GM12878 (cell line): Measurements from ENCODE around the gene UBE2F. TPM values are rescaled to one million over a fixed set of nuclear protein-coding genes. Genes with fewer than 3 reads are reported as not detected.

ENCODE experiments used
- ATAC-seq: fragments of 200-7000 bp; cut with Tn5 transposase; 3 replicates; pipeline ENCODE4 v1.9.1; 2020; ENCODE audit warnings: mild to moderate bottlenecking, moderate library complexity
- BruUV-seq: library from RNA; stranded (reverse); fragments of 400-500 nt; replicated peaks from 2 replicates; lab custom pipeline; 2021; lab: Mats Ljungman, UMichigan
- CTCF ChIA-PET: fragments of 300-600 bp; sonication (Branson Sonifier 250); formaldehyde crosslinking; extraction: SDS; loops from one replicate; lab custom pipeline; 2021; ENCODE audit warnings: inconsistent platforms; lab: Yijun Ruan, JAX
- POLR2A ChIA-PET: fragments of 350-600 bp; formaldehyde crosslinking; extraction: SDS; loops from one replicate; lab custom pipeline; 2021; ENCODE audit warnings: inconsistent platforms; lab: Charles Lee
- RAD21 ChIA-PET: fragments of 300-600 bp; sonication (Branson Sonifier 250); formaldehyde crosslinking; loops from one replicate; lab custom pipeline; 2023; ENCODE audit warnings: antibody characterized with exemption; ENCODE audit not compliant: unreplicated experiment; lab: Charles Lee
- SMC1A ChIA-PET: fragments of 300-600 bp; sonication (Branson Sonifier 250); formaldehyde crosslinking; loops from one replicate; lab custom pipeline; 2023; ENCODE audit not compliant: unreplicated experiment, uncharacterized antibody; lab: Charles Lee
- DNase-seq: peaks from one replicate; pipeline ENCODE4 v3.0.0-alpha.2; 2011; ENCODE audit warnings: low read depth, low spot score
- FAIRE-seq: peaks from 3 replicates; lab custom pipeline; 2011; peaks lifted over from hg19 to GRCh38; lab: Jason Lieb, UNC
- H2AFZ ChIP-seq: 2 replicates; pipeline ENCODE4 v1.6.0; 2011; ENCODE audit warnings: low read depth, low read length, control low read depth; ENCODE audit not compliant: control insufficient read depth
- H3K27ac ChIP-seq: 2 replicates; pipeline ENCODE4 v1.5.1; 2011; ENCODE audit warnings: control low read depth; ENCODE audit not compliant: control insufficient read depth, insufficient read depth
- H3K27me3 ChIP-seq, 2 experiments: replicated peaks in 1 of 2; 2 replicates each; pipeline versions ENCODE4 v1.6.0 to v1.6.1; 2011; ENCODE audit warnings: low read length in 1 of 2; ENCODE audit not compliant: control insufficient read depth in 2 of 2, insufficient read depth in 2 of 2
- H3K36me3 ChIP-seq, 2 experiments: 2 replicates each; pipeline ENCODE4 v1.5.1; 2011; ENCODE audit warnings: low read length in 1 of 2; ENCODE audit not compliant: control insufficient read depth in 2 of 2, insufficient read depth in 2 of 2
- H3K4me1 ChIP-seq: 2 replicates; pipeline ENCODE4 v1.6.1; 2011; ENCODE audit warnings: mild to moderate bottlenecking, low read length, moderate library complexity, mixed read lengths; ENCODE audit not compliant: control insufficient read depth, insufficient read depth
- H3K4me2 ChIP-seq: 2 replicates; pipeline ENCODE4 v1.6.0; 2011; ENCODE audit warnings: control low read depth; ENCODE audit not compliant: control insufficient read depth, insufficient read depth
- H3K4me3 ChIP-seq: fragments of 200-600 bp; sonication (generic); 2 replicates; pipeline ENCODE4 v1.5.1; 2016
- H3K79me2 ChIP-seq: 2 replicates; pipeline ENCODE4 v1.6.0; 2011; ENCODE audit warnings: low read length; ENCODE audit not compliant: control insufficient read depth, insufficient read depth
- H3K9ac ChIP-seq: 2 replicates; pipeline ENCODE4 v1.8.0; 2011; ENCODE audit warnings: low read length, control low read depth, mixed read lengths; ENCODE audit not compliant: control insufficient read depth, insufficient read depth
- H3K9me3 ChIP-seq: replicated peaks from 3 replicates; pipeline ENCODE4 v1.5.1; 2011; ENCODE audit warnings: mild to moderate bottlenecking, low read length; ENCODE audit not compliant: control insufficient read depth, insufficient read depth
- H4K20me1 ChIP-seq: 2 replicates; pipeline ENCODE4 v1.6.0; 2011; ENCODE audit not compliant: control insufficient read depth, insufficient read depth
- BMI1 ChIP-seq: fragments of 450-650 bp; IDR thresholded peaks from 2 replicates; pipeline ENCODE4 v1.6.1; 2016; ENCODE audit warnings: mild to moderate bottlenecking, moderate library complexity, borderline replicate concordance
- CHD1 ChIP-seq: IDR thresholded peaks from 2 replicates; pipeline ENCODE4 v1.6.1; 2012; ENCODE audit warnings: low read depth, low read length, improper control_type of control experiment
- EP300 ChIP-seq, 2 experiments: fragments of 150-350 bp in 1 of 2; IDR thresholded peaks; 2 replicates each; pipeline ENCODE4 v1.6.1; 2011 to 2012; ENCODE audit warnings: low read depth in 2 of 2, low read length in 2 of 2, borderline replicate concordance in 1 of 2, improper control_type of control experiment in 1 of 2, inconsistent platforms in 1 of 2; ENCODE audit not compliant: control insufficient read depth in 1 of 2
- RAD51 ChIP-seq: fragments of 450-650 bp; IDR thresholded peaks from 2 replicates; pipeline ENCODE4 v1.6.1; 2016; ENCODE audit warnings: moderate library complexity, mild to moderate bottlenecking, inconsistent platforms
- WRNIP1 ChIP-seq: IDR thresholded peaks from 2 replicates; pipeline ENCODE4 v1.6.1; 2011; ENCODE audit warnings: low read depth, low read length, improper control_type of control experiment, borderline replicate concordance
- WGBS: methylation state at CpG from one replicate; pipeline ENCODE4 v1.1.6; 2016; ENCODE audit warnings: low lambda C conversion rate; ENCODE audit not compliant: insufficient replicate concordance, insufficient coverage; ENCODE audit errors: missing lambda C conversion rate; 5-methylcytosine and 5-hydroxymethylcytosine counted together
- in situ Hi-C: fragments of 300-500 bp; cut with MboI; formaldehyde crosslinking; loops from 9 replicates; pipeline ENCODE4 v1.14.3; 2018; ENCODE audit warnings: mixed read lengths
- intact Hi-C: fragments of 100-400 bp; cut with micrococcal nuclease; formaldehyde crosslinking; loops from one replicate; pipeline ENCODE4 v1.14.2; 2022; ENCODE audit not compliant: unreplicated experiment
- polyA plus RNA-seq, 11 experiments: library from polyadenylated mRNA; depleted of rRNA in 4 of 11; unstranded in 6 of 11; stranded (reverse) in 5 of 11; fragments of >200 nt; fragmentation: Nextera tagmentation in 4 of 11; fragmentation: Illumina TruSeq in 1 of 11; extraction: Ambion mirVana in 4 of 11; extraction: Trizol in 1 of 11; gene quantifications; 1 replicate in 1 of 11; 2 replicates in 10 of 11; pipeline versions ENCODE4 v1.2.1 to v1.2.3, GENCODE V29; 2011 to 2016; ENCODE audit warnings: inconsistent platforms in 2 of 11, missing spikeins in 2 of 11, low read depth in 1 of 11
- total RNA-seq, 4 experiments: library from RNA; depleted of rRNA in 3 of 4; stranded (reverse); fragments of >200 nt in 3 of 4; fragmentation: Illumina TruSeq in 1 of 4; extraction: Trizol in 1 of 4; gene quantifications; 2 replicates each; pipeline versions ENCODE4 v1.2.1 to v1.2.3, GENCODE V29; 2013 to 2021
- TF ChIP-seq, protein P1 (sequence below): IDR thresholded peaks from 2 replicates; pipeline ENCODE4 v1.6.1; 2012; ENCODE audit warnings: improper control_type of control experiment, low read depth, low read length; ENCODE audit not compliant: insufficient replicate concordance

The UBE2F gene
- total and polyA plus RNA-seq, 10 of the 15 experiments (the other 5 are each of a cell fraction or from before 2014, with no cell fraction given): 12.3 to 64.4 (median 31.5) TPM

DNA sequence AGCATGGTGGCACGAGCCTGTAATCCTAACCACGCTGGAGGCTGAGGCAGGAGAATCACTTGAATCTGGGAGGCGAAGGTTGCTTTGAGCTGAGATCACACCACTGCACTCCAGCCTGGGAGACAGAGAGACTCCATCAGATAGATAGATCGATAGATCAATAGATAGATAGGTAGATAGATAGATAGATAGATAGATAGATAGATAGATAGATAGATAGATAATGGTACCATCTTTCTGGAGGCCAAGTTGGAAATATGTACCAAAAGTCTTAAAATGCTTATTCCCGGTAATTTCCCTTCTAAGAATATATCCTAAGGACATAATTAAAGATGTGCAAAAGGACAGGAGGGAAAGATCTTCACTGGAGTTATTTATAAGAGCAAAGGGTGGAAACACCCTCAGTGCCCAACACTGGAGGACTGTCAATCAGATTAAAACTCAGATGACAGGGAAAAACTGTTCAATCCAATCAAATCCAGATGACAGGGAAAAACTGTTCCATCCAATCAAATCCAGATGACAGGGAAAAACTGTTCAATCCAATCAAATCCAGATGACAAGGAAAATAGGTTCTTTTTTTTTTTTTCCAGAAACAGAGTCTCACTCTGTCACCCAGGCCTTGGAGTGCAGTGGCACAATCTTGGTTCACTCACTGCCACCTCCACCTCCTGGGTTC, 49.0 kb upstream of the UBE2F start:
- no peaks in the 10 kb centered on the region for H3K36me3 ChIP-seq
- no peaks in the 10 kb centered on the region for H3K4me1 ChIP-seq
- no peak overlapping the region for H3K27ac ChIP-seq
- RAD21 ChIA-PET: no interaction called here
- 42% methylated on average over 5 of the region's 5 CpGs for WGBS
- H3K9ac ChIP-seq: no peak overlapping the region
- H3K27me3 ChIP-seq: no peaks in the 10 kb centered on the region
- FAIRE-seq (no peak), ATAC-seq (no peak), DNase-seq (no peak)
- H2AFZ ChIP-seq: no peak overlapping the region
- in situ Hi-C loops (no loop called here), intact Hi-C loops (no loop called here)
- no peaks in the 10 kb centered on the region for H3K79me2 ChIP-seq
- no peak for TF ChIP-seq BMI1
- no peak for TF ChIP-seq CHD1
- TF ChIP-seq, protein P1, sequence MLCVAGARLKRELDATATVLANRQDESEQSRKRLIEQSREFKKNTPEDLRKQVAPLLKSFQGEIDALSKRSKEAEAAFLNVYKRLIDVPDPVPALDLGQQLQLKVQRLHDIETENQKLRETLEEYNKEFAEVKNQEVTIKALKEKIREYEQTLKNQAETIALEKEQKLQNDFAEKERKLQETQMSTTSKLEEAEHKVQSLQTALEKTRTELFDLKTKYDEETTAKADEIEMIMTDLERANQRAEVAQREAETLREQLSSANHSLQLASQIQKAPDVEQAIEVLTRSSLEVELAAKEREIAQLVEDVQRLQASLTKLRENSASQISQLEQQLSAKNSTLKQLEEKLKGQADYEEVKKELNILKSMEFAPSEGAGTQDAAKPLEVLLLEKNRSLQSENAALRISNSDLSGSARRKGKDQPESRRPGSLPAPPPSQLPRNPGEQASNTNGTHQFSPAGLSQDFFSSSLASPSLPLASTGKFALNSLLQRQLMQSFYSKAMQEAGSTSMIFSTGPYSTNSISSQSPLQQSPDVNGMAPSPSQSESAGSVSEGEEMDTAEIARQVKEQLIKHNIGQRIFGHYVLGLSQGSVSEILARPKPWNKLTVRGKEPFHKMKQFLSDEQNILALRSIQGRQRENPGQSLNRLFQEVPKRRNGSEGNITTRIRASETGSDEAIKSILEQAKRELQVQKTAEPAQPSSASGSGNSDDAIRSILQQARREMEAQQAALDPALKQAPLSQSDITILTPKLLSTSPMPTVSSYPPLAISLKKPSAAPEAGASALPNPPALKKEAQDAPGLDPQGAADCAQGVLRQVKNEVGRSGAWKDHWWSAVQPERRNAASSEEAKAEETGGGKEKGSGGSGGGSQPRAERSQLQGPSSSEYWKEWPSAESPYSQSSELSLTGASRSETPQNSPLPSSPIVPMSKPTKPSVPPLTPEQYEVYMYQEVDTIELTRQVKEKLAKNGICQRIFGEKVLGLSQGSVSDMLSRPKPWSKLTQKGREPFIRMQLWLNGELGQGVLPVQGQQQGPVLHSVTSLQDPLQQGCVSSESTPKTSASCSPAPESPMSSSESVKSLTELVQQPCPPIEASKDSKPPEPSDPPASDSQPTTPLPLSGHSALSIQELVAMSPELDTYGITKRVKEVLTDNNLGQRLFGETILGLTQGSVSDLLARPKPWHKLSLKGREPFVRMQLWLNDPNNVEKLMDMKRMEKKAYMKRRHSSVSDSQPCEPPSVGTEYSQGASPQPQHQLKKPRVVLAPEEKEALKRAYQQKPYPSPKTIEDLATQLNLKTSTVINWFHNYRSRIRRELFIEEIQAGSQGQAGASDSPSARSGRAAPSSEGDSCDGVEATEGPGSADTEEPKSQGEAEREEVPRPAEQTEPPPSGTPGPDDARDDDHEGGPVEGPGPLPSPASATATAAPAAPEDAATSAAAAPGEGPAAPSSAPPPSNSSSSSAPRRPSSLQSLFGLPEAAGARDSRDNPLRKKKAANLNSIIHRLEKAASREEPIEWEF: no peak
- TF ChIP-seq WRNIP1: no peak
- TF ChIP-seq EP300 (IDR thresholded peaks at IDR 0.05; ENCODE audit: borderline replicate concordance in 1 of 2, control insufficient read depth in 1 of 2, low read depth in 2 of 2, low read length in 2 of 2): no peak
- no peak for TF ChIP-seq RAD51
- H4K20me1 ChIP-seq: no peaks in the 10 kb centered on the region
- SMC1A ChIA-PET: interaction anchor here (1.0 to 1.2 kb wide), 2 partner anchors 11 to 52 kb away, joined by 3 read pairs; no protein-coding TSS in a partner anchor
- POLR2A ChIA-PET: no interaction called here
- H3K9me3 ChIP-seq: no peaks in the 10 kb centered on the region
- BruUV-seq: no TSS peak
- CTCF ChIA-PET: interaction anchor here (0.7 kb wide), 1 partner anchor 34 kb away, joined by 3 read pairs; no protein-coding TSS in a partner anchor
- no peak overlapping the region for H3K4me2 ChIP-seq
- H3K4me3 ChIP-seq: no peak overlapping the region
